Measurements from ENCODE around the gene SLC12A3. TPM values are rescaled to one million over a fixed set of nuclear protein-coding genes. Genes with fewer than 3 reads are reported as not detected.
A peak's percentile ranks its signal among the peaks of the same experiment; 100 is the strongest.

The SLC12A3 gene, protein sequence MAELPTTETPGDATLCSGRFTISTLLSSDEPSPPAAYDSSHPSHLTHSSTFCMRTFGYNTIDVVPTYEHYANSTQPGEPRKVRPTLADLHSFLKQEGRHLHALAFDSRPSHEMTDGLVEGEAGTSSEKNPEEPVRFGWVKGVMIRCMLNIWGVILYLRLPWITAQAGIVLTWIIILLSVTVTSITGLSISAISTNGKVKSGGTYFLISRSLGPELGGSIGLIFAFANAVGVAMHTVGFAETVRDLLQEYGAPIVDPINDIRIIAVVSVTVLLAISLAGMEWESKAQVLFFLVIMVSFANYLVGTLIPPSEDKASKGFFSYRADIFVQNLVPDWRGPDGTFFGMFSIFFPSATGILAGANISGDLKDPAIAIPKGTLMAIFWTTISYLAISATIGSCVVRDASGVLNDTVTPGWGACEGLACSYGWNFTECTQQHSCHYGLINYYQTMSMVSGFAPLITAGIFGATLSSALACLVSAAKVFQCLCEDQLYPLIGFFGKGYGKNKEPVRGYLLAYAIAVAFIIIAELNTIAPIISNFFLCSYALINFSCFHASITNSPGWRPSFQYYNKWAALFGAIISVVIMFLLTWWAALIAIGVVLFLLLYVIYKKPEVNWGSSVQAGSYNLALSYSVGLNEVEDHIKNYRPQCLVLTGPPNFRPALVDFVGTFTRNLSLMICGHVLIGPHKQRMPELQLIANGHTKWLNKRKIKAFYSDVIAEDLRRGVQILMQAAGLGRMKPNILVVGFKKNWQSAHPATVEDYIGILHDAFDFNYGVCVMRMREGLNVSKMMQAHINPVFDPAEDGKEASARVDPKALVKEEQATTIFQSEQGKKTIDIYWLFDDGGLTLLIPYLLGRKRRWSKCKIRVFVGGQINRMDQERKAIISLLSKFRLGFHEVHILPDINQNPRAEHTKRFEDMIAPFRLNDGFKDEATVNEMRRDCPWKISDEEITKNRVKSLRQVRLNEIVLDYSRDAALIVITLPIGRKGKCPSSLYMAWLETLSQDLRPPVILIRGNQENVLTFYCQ
- not detected in 2 replicates for total RNA-seq (2012; rRNA removed)
- not detected in 2 replicates for polyA plus RNA-seq (2012; rRNA removed)
- not detected in 2 replicates for polyA plus RNA-seq (2012; cell fraction: cytosol; rRNA removed)
- not detected in 2 replicates for polyA plus RNA-seq (2012; cell fraction: nucleus; rRNA removed; ENCODE audit: low replicate concordance)
- Bru-seq, nascent RNA, result percentile 2 among the genes with signal in this experiment
- not detected for BruChase-seq, experiment 1, labeled RNA remaining after a 6-hour chase
- percentile 2 among the genes with signal in this experiment for BruChase-seq, experiment 2, labeled RNA remaining after a 2-hour chase
- long read RNA-seq, result 0 reads

DNA sequence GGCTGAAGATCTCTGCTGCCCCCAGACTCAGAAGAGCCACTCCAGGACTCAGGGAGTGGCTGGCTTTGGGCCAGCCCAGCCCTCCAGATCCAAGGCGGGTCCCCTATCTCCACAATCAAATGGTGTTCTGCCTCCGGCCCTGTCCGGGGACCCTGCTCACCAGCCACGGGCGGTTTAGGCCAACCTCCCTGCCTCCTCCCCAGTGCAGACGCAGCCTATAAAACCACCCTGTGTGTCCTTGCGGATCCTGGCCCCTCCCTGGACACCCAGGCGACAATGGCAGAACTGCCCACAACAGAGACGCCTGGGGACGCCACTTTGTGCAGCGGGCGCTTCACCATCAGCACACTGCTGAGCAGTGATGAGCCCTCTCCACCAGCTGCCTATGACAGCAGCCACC lies at the start of gene SLC12A3:
Gene SLC12A3, plus strand, starts transcription at position 248 of the 400 bp plus-strand sequence. Its CDS starts 29 bp downstream, at position 277.
- POLR2A ChIA-PET (ENCODE audit: unreplicated experiment), result no interaction called here
- H3K9me1 ChIP-seq (ENCODE audit: insufficient read depth, low read length), result peaks cover 4% of the 10 kb centered on the region; the same call in 1 of the 2 replicates
- DNase-seq (no peak), ATAC-seq (ENCODE audit: low read depth) (no peak)
- no peaks in the 10 kb centered on the region for H4K20me1 ChIP-seq (ENCODE audit: insufficient read depth, low read length)
- no peak within 1 kb of the TSS for H3K23ac ChIP-seq (ENCODE audit: low read depth, low read length)
- no peak within 1 kb of the TSS for H3K14ac ChIP-seq (replicated peaks; ENCODE audit: low read depth, low read length)
- no peak within 1 kb of the TSS for H4K5ac ChIP-seq (ENCODE audit: low read depth, low read length)
- no peaks in the 10 kb centered on the region for H3K79me1 ChIP-seq (ENCODE audit: low read depth in 1 of 2, low read length in 2 of 2)
- CTCF ChIA-PET, result no interaction called here
- dilution Hi-C loops (cut with HindIII; ENCODE audit: low sequenced_read_pairs, unreplicated experiment), result no loop called here
- no peak within 1 kb of the TSS for H4K91ac ChIP-seq (ENCODE audit: insufficient read depth, low read depth, low read length)
- H3K18ac ChIP-seq (ENCODE audit: low read depth, low read length), result no peak within 1 kb of the TSS
- H3K27ac ChIP-seq (ENCODE audit: insufficient read depth, low read length), result no peak within 1 kb of the TSS
- no peak within 1 kb of the TSS; the same call in 1 of the 2 replicates for H2AK5ac ChIP-seq (ENCODE audit: low read depth, low read length)
- no peak within 1 kb of the TSS for H2BK20ac ChIP-seq (ENCODE audit: low read depth, low read length)
- no peak within 1 kb of the TSS for H3K9ac ChIP-seq (ENCODE audit: low read depth, low read length)
- intact Hi-C loops (cut with micrococcal nuclease), result loop anchor here (5.0 kb wide), 1 partner anchor 302 kb away; no protein-coding TSS in a partner anchor
- H2BK120ac ChIP-seq (ENCODE audit: low read depth, low read length), result no peak within 1 kb of the TSS
- BruUV-seq (replicated peaks), result no TSS peak
- no peak within 1 kb of the TSS for H4K8ac ChIP-seq (ENCODE audit: low read depth in 2 of 2, low read length in 2 of 2)
- no peaks in the 10 kb centered on the region for H3K36me3 ChIP-seq (ENCODE audit: control insufficient read depth, insufficient read depth, low read length)
- no peak within 1 kb of the TSS for H3K4ac ChIP-seq (ENCODE audit: low read depth, low read length)
- H3K4me2 ChIP-seq (ENCODE audit: low read depth, low read length), result no peak within 1 kb of the TSS
- in situ Hi-C loops (cut with MboI; ENCODE audit: low sequenced_read_pairs), result loop anchor here (5.0 to 10.0 kb wide), 2 partner anchors 87 to 180 kb away; no protein-coding TSS in a partner anchor
- TF ChIP-seq FOS (IDR thresholded peaks at IDR 0.05; ENCODE audit: low read depth, low read length) (no peak), MXI1 (IDR thresholded peaks at IDR 0.05; ENCODE audit: borderline replicate concordance, low read depth, low read length) (no peak), RCOR1 (IDR thresholded peaks at IDR 0.05; ENCODE audit: insufficient replicate concordance, low read length) (no peak), MAZ (IDR thresholded peaks at IDR 0.05; ENCODE audit: borderline replicate concordance, low read depth, low read length) (no peak), MAFK (IDR thresholded peaks at IDR 0.05; ENCODE audit: low read depth, low read length) (no peak), RFX5 (IDR thresholded peaks at IDR 0.05; ENCODE audit: low read depth, low read length) (no peak), NFE2L2 (IDR thresholded peaks at IDR 0.05; ENCODE audit: low read depth, low read length) (no peak), RAD21 (IDR thresholded peaks at IDR 0.05; ENCODE audit: low read length) (no peak), BHLHE40 (IDR thresholded peaks at IDR 0.05; ENCODE audit: low read depth, low read length) (no peak)
- TF ChIP-seq, protein P1, sequence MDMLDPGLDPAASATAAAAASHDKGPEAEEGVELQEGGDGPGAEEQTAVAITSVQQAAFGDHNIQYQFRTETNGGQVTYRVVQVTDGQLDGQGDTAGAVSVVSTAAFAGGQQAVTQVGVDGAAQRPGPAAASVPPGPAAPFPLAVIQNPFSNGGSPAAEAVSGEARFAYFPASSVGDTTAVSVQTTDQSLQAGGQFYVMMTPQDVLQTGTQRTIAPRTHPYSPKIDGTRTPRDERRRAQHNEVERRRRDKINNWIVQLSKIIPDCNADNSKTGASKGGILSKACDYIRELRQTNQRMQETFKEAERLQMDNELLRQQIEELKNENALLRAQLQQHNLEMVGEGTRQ (IDR thresholded peaks at IDR 0.05; ENCODE audit: low read depth, low read length), result no peak
- peak within 1 kb of the TSS; percentile 65 for H2AK9ac ChIP-seq (replicated peaks; ENCODE audit: low read depth, low read length, poor library complexity)
- H3K27me3 ChIP-seq (ENCODE audit: control insufficient read depth, insufficient read depth, low read length), result no peaks in the 10 kb centered on the region
- H2AFZ ChIP-seq (replicated peaks; ENCODE audit: low read length, poor library complexity), result no peak within 1 kb of the TSS
- 75% methylated on average over 10 of the region's 12 CpGs; no CpG with 5 or more reads in 1 of the 2 experiments for WGBS, 2 experiments (ENCODE audit: extremely low coverage in 2 of 2, insufficient read length in 1 of 2)
- no peaks in the 10 kb centered on the region; the same call in 1 of the 2 replicates for H3K4me1 ChIP-seq (ENCODE audit: control insufficient read depth, insufficient read depth, low read length)
- H3K56ac ChIP-seq (ENCODE audit: extremely low read depth, insufficient read depth, low read length), result no peak within 1 kb of the TSS
- H3K9me3 ChIP-seq (ENCODE audit: control insufficient read depth, insufficient read depth, low read length), result no peaks in the 10 kb centered on the region
- no peak within 1 kb of the TSS for H3K4me3 ChIP-seq (ENCODE audit: insufficient read depth, low read depth, low read length)
- H2BK15ac ChIP-seq (ENCODE audit: low read depth, low read length), result no peak within 1 kb of the TSS
- no peak within 1 kb of the TSS for H2BK5ac ChIP-seq (ENCODE audit: low read depth, low read length, poor library complexity, severe bottlenecking)
